HEK293 (cell line): ENCODE data around the gene ITGB5.

ENCODE experiments used
- ZNF692 ChIP-seq: fragments of 450-650 bp; formaldehyde crosslinking; IDR thresholded peaks from 2 replicates; pipeline ENCODE4 v1.5.1; 2016; ENCODE audit warnings: missing biosample characterization, missing genetic modification characterization
- TF ChIP-seq, protein P1 (sequence below): fragments of 450-650 bp; formaldehyde crosslinking; IDR thresholded peaks from 2 replicates; pipeline ENCODE4 v1.5.1; 2016; ENCODE audit warnings: missing biosample characterization, missing genetic modification characterization

GRCh38 chr3:124918524-124918923, 31.4 kb upstream of the ITGB5 start:
- TF ChIP-seq, protein P1, sequence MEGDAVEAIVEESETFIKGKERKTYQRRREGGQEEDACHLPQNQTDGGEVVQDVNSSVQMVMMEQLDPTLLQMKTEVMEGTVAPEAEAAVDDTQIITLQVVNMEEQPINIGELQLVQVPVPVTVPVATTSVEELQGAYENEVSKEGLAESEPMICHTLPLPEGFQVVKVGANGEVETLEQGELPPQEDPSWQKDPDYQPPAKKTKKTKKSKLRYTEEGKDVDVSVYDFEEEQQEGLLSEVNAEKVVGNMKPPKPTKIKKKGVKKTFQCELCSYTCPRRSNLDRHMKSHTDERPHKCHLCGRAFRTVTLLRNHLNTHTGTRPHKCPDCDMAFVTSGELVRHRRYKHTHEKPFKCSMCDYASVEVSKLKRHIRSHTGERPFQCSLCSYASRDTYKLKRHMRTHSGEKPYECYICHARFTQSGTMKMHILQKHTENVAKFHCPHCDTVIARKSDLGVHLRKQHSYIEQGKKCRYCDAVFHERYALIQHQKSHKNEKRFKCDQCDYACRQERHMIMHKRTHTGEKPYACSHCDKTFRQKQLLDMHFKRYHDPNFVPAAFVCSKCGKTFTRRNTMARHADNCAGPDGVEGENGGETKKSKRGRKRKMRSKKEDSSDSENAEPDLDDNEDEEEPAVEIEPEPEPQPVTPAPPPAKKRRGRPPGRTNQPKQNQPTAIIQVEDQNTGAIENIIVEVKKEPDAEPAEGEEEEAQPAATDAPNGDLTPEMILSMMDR (tag by site-specific recombination) = no peak
- TF ChIP-seq ZNF692 (tag by site-specific recombination) = no peak
